HG02970 (cell line): ENCODE measurements around the gene TIPIN.
"Not testable (repeated sequence)": the region's sequence is repeated elsewhere in the genome, so short reads cannot be mapped to it uniquely, and the experiment has no call there.

Experiments used
- ATAC-seq: cut with Tn5 transposase; IDR thresholded peaks from one replicate; pipeline ENCODE4 v1.9.1; 2021; ENCODE audit warnings: mild to moderate bottlenecking, moderate library complexity, moderate number of reproducible peaks; ENCODE audit not compliant: unreplicated experiment, low FRiP score

Gene TIPIN

GRCh38 chr15:66356359-66357236 lies at the start of gene TIPIN:
Gene TIPIN, minus strand, starts transcription at chr15:66356685. Its CDS starts 3,738 bp downstream, at chr15:66352947.
- ATAC-seq = peak; percentile 95

DNA sequence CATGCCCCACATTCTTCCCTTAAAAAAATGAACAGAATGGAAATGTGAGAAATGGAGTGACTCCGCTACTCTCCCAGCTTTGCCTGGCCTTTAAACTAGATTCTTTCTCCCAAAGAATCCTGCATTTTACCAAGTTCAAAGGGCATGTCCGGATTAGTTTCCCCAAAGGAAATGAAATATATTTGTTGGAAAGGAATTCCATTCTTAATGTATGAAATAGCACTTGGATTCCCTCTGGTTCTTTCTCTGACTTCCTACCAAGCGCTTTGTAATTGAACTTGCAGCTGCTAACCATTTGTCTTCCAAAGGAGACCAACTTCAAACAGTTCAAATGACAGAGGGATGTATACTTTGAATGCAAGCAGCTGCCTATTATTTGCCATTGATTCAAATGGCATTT lies 49.1 kb upstream of the TIPIN start:
- no peak for ATAC-seq

- no peak for ATAC-seq
Measured at GRCh38 chr15:66405007-66405406, 48.5 kb upstream of the TIPIN start.

GRCh38 chr15:66404532-66404931 lies 48.0 kb upstream of the TIPIN start:
- no peak for ATAC-seq

DNA sequence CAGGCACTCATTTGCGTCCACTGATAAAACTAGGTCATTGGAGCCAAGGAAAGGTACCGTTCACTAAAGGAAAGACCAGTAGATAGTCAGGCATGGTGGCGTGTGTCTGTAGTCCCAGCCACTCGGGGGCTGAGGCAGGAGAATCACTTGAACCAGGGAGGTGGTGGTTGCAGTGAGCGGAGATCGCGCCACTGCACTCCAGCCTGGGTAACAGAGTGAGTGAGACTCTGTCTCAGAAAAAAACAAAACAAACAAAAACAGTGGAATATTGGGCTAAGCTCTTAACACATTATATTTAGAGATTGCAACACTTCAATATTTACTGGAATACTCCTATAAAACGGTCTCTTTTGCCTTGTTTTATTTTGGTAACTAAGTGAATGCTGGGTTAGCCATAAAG lies 47.6 kb upstream of the TIPIN start:
- no peak for ATAC-seq

- no peak for ATAC-seq
Measured at GRCh38 chr15:66403323-66403722, 46.8 kb upstream of the TIPIN start.

- ATAC-seq = no peak
Measured at GRCh38 chr15:66402761-66403284, 46.3 kb upstream of the TIPIN start.

DNA sequence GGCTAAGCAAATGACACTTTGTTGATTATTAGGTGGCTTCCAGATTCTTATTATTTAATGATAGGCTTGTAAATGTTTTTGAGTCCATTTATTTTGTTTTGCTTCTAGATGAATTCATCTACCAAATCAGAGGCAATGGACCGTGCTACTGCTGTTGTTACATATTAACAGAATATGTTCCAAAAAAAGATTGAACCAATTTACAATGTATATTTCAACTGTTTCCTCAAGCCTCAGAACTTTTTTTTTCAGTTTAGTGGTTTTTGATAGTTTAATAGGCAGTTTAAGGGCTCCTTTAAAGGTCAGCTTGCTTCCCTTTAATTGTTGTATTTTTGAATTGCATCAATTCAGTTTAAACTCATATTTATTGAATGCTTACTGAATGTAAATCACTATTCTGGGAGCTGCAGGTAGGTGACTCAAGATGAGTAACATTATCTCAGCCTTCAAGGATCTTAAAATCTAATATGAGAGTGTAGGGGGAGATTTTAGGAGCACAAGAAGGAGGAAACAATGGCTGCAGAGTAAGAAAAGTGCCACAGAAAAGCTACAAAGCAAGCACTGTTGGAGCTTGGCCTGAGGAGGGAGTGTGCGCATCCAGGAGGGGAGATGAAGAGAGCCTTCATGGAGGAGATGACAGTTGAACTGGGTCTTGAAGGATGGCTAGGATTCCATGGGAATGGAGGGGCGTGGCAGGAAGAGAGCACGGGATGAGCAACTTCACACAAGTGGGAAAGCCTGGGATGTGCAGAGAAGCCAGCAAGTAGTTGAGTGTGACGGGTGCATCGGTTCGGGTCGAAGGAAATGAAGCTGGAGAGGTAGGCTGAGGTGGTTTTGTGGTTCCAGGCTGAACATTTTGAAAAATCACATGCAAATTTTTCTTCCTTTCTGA lies 44.9 kb upstream of the TIPIN start:
- ATAC-seq = no peak

- ATAC-seq = no peak
Measured at GRCh38 chr15:66400351-66400774, 43.9 kb upstream of the TIPIN start.

DNA sequence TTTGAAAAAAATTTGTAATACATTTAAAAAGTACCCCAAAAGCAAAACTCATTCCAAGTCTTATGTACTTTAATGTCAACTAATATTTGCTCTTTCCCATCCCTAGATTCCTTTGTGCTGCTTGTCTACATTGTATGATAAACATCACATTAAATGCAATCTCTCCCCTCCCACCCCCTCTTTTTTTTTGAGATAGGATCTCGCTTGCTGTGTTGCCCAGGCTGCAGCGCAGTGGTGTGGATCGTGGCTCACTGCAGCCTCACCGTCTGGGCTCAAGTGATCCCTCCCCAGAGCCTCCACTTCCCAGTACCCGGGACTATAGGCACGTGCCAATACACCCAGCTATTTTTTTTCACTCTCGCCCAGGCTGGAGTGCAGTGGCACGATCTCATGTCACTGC lies 42.8 kb upstream of the TIPIN start:
- ATAC-seq = no peak

DNA sequence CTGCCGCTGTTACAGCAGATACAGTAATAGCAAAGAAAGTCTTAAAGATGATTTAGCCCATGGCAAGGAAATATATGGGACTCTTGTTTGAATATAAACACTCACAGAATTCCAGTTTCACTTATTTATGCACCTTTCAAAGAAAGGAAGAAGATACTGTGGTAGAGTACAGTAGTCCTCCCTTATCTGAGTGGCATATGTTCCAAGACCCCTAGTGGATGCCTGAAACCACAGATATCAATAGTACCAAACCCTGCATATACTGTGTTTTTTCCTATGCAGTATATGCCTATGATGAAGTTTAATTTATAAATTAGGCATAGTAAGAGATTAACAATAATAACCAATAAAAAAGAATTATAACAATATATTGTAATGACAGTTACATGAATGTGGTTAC lies 38.4 kb upstream of the TIPIN start:
- no peak for ATAC-seq

DNA sequence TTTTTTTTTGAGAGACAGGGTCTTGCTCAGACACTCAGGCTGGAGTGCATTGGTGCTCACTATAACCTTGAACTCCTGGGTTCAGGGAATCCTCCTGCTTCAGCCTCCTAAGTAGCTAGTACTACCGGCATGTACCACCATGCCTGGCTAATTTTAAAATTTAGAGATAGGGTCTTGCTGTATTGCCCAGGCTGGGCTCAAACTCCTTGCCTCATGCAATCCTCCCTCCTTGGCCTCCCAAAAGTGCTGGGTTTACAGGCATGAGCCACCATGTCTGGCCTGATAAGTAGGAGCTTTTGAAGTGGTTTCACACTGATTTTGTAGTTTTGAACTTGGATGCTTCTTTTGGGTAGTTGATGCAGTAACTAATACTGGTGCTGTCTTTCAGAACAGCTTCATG lies 38.0 kb upstream of the TIPIN start:
- ATAC-seq = no peak

DNA sequence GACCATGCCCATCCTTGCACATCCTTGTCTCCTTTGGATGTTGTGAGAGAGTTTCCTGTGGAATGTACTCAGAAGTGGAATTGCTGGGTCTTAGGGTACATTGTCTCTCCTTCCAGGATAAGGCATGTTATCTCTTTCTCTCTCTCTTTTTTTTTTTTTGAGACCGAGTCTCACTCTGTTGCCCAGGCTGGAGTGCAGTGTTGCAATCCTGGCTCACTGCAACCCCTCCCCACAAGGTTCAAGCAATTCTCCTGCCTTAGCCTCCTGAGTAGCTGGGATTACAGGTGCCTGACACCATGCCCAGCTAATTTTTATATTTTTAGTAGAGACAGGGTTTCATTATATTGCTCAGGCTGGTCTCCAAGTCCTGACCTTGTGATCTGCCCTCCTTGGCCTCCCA lies 36.6 kb upstream of the TIPIN start:
- not testable (repeated sequence) for ATAC-seq

GRCh38 chr15:66390678-66391077 lies 34.2 kb upstream of the TIPIN start:
- ATAC-seq = no peak

- ATAC-seq = no peak
Measured at GRCh38 chr15:66389859-66390381, 33.4 kb upstream of the TIPIN start.

GRCh38 chr15:66389098-66389858 lies 32.8 kb upstream of the TIPIN start:
- no peak for ATAC-seq

DNA sequence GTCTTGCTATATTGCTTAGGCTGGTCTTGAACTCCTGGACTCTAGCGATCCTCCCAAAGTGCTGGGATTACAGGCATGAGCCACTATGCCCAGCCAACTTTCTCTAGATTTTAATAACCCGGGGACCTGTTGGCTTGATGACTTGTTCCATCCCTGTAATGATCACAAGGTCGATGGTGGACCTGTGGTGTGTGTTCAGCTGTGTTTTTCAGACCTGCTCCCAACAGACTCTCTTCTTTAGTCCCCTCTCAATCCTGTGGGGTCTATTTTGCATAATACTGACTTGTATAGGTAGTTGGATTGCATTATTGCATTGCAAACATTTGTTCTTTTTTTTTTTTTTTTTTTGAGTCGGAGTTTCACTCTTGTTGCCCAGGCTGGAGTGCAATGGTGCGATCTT lies 32.1 kb upstream of the TIPIN start:
- no peak for ATAC-seq

GRCh38 chr15:66388043-66388363 lies 31.5 kb upstream of the TIPIN start:
- ATAC-seq = no peak

DNA sequence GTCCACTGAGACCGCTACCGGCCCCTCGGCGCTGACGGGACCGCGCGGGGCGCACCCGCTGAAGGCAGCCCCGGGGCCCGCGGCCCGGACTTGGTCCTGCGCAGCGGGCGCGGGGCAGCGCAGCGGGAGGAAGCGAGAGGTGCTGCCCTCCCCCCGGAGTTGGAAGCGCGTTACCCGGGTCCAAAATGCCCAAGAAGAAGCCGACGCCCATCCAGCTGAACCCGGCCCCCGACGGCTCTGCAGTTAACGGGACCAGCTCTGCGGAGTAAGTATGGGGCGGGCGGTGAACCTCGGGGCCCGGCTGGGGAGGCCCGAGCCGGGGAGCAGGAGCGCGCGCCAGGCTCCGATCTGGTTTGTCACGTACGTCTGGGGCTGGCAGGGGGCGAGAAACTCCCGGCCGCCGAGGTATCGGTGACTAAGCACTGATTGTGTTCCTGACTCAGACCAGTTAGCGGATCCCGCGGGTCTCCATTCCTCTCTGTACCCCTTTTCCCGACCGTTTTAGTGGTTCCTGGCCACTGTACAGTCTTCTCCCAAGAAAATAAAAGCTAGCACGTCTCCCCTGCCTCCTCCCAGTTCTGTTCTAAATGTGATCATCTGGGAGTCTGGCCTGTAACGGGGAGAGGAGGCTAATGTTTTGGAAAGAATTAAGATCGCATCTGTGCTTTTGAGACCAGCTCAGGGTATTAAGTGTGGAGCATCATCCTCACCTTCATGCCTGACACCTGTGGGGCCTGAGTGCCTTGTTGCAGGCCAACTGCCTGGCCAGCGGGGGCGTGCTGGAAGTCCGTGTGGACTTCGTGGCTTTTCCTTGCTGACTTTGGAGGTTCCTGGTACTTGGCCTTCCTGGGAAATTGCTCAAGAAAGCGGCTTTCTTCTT lies 30.9 kb upstream of the TIPIN start:
- ATAC-seq = peak; percentile 14
